Measurements from ENCODE around the gene MLNR. TPM values are rescaled to one million over a fixed set of nuclear protein-coding genes. Genes with fewer than 3 reads are reported as not detected.

Gene MLNR
- total RNA-seq, 2 donors from 2014 or later = 0.45 TPM; not detected in 1

DNA sequence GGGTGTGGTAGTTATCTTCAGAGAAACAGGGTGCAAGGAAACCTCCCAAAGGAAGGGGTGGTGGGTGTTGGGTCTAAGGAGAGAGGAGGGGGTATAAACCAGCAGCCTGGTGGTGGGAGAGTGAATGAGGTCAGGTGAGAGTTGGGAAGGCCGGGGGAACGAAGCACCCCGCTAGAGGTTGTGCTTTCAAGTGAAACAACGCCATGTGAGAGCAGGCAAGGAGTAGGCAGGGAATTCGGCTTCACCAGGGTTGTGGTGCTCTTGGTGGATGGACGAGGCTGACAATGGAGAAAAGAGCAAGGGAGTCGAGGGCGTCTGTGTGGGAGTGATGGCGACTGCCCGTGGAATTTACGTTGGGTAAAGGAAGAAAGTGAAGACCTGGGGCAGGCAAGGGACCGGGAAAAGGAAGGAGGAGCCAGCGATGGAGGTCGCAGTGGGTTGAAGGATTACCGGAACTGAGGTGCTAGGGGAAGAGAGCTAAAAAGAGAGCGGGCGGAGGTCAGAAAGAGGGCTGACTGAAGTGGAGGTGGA is 2.1 kb upstream of the MLNR start:
- Histone ChIP-seq H3K4me3 (no peak overlapping the region), H3K27me3 (replicated peaks; ENCODE audit: insufficient read depth) (peaks cover 4% of the 10 kb centered on the region), H3K36me3 (no peaks in the 10 kb centered on the region), H3K27ac (no peak overlapping the region), H3K9me3 (no peaks in the 10 kb centered on the region), H3K4me1 (replicated peaks) (peaks cover 5% of the 10 kb centered on the region)
- no peak for TF ChIP-seq POLR2AphosphoS5 (IDR thresholded peaks at IDR 0.05)
- TF ChIP-seq POLR2A (IDR thresholded peaks at IDR 0.05) = no peak
- TF ChIP-seq, protein P1, sequence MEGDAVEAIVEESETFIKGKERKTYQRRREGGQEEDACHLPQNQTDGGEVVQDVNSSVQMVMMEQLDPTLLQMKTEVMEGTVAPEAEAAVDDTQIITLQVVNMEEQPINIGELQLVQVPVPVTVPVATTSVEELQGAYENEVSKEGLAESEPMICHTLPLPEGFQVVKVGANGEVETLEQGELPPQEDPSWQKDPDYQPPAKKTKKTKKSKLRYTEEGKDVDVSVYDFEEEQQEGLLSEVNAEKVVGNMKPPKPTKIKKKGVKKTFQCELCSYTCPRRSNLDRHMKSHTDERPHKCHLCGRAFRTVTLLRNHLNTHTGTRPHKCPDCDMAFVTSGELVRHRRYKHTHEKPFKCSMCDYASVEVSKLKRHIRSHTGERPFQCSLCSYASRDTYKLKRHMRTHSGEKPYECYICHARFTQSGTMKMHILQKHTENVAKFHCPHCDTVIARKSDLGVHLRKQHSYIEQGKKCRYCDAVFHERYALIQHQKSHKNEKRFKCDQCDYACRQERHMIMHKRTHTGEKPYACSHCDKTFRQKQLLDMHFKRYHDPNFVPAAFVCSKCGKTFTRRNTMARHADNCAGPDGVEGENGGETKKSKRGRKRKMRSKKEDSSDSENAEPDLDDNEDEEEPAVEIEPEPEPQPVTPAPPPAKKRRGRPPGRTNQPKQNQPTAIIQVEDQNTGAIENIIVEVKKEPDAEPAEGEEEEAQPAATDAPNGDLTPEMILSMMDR (IDR thresholded peaks at IDR 0.05) = no peak
- no peak for DNase-seq (ENCODE audit: low spot score)
- intact Hi-C loops (cut with DNase I) = no loop called here
- 58% methylated on average over 17 of the region's 17 CpGs for WGBS

DNA sequence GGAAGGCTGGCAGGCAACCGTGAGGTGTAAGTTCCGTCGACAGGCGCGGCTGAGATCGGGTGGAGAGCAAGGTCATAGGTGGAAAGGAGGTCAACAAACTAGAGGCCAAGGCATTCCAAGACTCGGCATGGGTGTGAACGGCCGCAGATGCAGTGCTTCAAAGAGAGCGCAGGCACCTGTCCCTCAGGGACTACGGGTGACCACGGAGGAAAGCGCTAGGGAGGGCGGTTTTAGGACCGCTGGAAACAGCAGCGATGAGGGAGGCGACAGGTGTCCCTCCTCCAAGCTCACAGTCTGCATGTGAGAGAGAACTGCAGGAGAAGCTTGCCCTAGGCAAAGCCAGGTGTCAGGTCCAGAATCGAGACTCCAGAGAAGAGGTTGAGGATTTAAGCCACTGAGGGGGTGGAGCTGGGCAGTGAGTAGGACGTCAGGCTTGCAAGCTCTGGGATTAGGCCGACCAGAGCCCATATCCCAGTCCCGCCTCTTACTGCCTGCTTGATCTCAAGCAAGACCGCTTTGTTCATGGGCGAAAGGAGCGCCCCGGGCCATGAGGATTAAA is 1.6 kb upstream of the MLNR start:
- Histone ChIP-seq H3K36me3 (no peaks in the 10 kb centered on the region), H3K27ac (no peak overlapping the region), H3K4me3 (no peak overlapping the region), H3K9me3 (no peaks in the 10 kb centered on the region), H3K4me1 (replicated peaks) (peaks cover 5% of the 10 kb centered on the region), H3K27me3 (replicated peaks; ENCODE audit: insufficient read depth) (peaks cover 4% of the 10 kb centered on the region)
- DNase-seq (ENCODE audit: low spot score) = no peak
- TF ChIP-seq POLR2AphosphoS5 (IDR thresholded peaks at IDR 0.05) (no peak), POLR2A (IDR thresholded peaks at IDR 0.05) (no peak)
- TF ChIP-seq, protein P1 (IDR thresholded peaks at IDR 0.05) = no peak
- WGBS = 47% methylated on average over 25 of the region's 25 CpGs
- intact Hi-C loops (cut with DNase I) = no loop called here

DNA sequence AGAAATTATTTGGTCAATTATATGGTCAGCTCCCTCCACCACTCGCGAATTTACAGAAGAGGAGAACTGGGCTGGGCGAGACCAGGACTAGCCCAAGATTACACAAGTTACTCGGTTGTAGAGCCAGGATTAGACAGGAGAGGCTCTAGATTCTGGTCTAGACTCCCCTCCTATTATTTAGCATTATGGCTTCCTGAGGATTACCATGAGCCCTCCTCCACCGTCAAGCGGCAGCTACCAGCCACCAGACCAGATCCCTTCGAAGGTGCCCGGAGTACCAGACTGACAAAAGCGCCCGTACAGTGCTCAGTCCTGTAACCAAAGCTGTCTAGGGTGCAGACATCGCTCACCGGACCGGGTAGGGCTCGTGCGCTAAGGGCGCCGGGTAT is 497 bp upstream of the MLNR start:
- H3K27me3 ChIP-seq (replicated peaks; ENCODE audit: insufficient read depth) = peaks cover 4% of the 10 kb centered on the region
- intact Hi-C loops (cut with DNase I) = no loop called here
- DNase-seq (ENCODE audit: low spot score) = no peak

DNA sequence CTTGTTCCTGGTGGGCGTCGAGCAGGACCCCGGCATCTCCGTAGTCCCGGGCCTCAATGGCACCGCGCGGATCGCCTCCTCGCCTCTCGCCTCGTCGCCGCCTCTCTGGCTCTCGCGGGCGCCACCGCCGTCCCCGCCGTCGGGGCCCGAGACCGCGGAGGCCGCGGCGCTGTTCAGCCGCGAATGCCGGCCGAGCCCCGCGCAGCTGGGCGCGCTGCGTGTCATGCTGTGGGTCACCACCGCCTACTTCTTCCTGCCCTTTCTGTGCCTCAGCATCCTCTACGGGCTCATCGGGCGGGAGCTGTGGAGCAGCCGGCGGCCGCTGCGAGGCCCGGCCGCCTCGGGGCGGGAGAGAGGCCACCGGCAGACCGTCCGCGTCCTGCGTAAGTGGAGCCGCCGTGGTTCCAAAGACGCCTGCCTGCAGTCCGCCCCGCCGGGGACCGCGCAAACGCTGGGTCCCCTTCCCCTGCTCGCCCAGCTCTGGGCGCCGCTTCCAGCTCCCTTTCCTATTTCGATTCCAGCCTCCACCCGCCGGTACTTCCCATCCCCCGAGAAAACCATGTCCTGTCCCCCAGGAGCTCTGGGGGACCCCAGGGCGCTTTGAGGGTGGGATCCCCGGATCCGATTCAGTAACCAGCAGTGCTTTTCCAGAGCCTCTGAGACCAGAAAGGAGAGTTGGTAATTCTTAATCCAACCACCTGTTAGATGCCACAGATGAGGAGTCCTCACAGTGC is 885 bp downstream of the MLNR start:
- TF ChIP-seq POLR2AphosphoS5 (IDR thresholded peaks at IDR 0.05) (no peak), POLR2A (IDR thresholded peaks at IDR 0.05) (no peak)
- TF ChIP-seq, protein P1 (IDR thresholded peaks at IDR 0.05) = no peak
- no peaks in the 10 kb centered on the region for H3K36me3 ChIP-seq
- no peak for DNase-seq (ENCODE audit: low spot score)
- WGBS = 10% methylated on average over 66 of the region's 73 CpGs
- H3K27me3 ChIP-seq (replicated peaks; ENCODE audit: insufficient read depth) = peaks cover 4% of the 10 kb centered on the region
- peak overlapping the region; percentile 28 to 35 for H3K4me3 ChIP-seq
- intact Hi-C loops (cut with DNase I) = no loop called here
- H3K9me3 ChIP-seq = no peaks in the 10 kb centered on the region
- no peak overlapping the region for H3K27ac ChIP-seq
- peaks cover 5% of the 10 kb centered on the region for H3K4me1 ChIP-seq (replicated peaks)

More for the DNA sequence above, 497 bp upstream of the MLNR start:
- Histone ChIP-seq H3K9me3 (no peaks in the 10 kb centered on the region), H3K4me3 (peak overlapping the region; percentile 28 to 35), H3K27ac (no peak overlapping the region), H3K4me1 (replicated peaks) (peaks cover 5% of the 10 kb centered on the region), H3K36me3 (no peaks in the 10 kb centered on the region)
- TF ChIP-seq POLR2A (IDR thresholded peaks at IDR 0.05) = no peak
- TF ChIP-seq, protein P1 (IDR thresholded peaks at IDR 0.05) = no peak
- TF ChIP-seq POLR2AphosphoS5 (IDR thresholded peaks at IDR 0.05) = no peak
- 26% methylated on average over 17 of the region's 17 CpGs for WGBS
